NCI-H2081 (cell line): ENCODE results near the gene CRYBB1.

Source experiments
- DNase-seq, 2 experiments: peaks; one replicate each; lab custom pipeline; 2025; lab: John Stamatoyannopoulos, UW

The CRYBB1 gene

GRCh38 chr22:26577081-26577480 lies 40.7 kb downstream of the CRYBB1 start:
- DNase-seq = no peak

GRCh38 chr22:26576026-26576680 lies 41.7 kb downstream of the CRYBB1 start:
- no peak for DNase-seq

- no peak for DNase-seq
These were observed 43.7 kb downstream of the CRYBB1 start for GRCh38 chr22:26574001-26574723.

GRCh38 chr22:26573026-26573662 lies 44.7 kb downstream of the CRYBB1 start:
- DNase-seq = no peak

- DNase-seq = no peak
These were observed 46.8 kb downstream of the CRYBB1 start for GRCh38 chr22:26570864-26571525.

- DNase-seq = no peak
These were observed 47.7 kb downstream of the CRYBB1 start for GRCh38 chr22:26570115-26570514.

GRCh38 chr22:26568207-26568706 lies 49.6 kb downstream of the CRYBB1 start:
- DNase-seq = peak; percentile 5 to 19

GRCh38 chr22:26567610-26568009 lies 50.2 kb downstream of the CRYBB1 start:
- no peak for DNase-seq

- no peak for DNase-seq
These were observed 50.8 kb downstream of the CRYBB1 start for GRCh38 chr22:26566994-26567393.

GRCh38 chr22:26565889-26566288 lies 51.9 kb downstream of the CRYBB1 start:
- DNase-seq = no peak

GRCh38 chr22:26565181-26565580 lies 52.6 kb downstream of the CRYBB1 start:
- no peak for DNase-seq

GRCh38 chr22:26564672-26565071 lies 53.2 kb downstream of the CRYBB1 start:
- no peak for DNase-seq

GRCh38 chr22:26564181-26564580 lies 53.6 kb downstream of the CRYBB1 start:
- no peak for DNase-seq

GRCh38 chr22:26563022-26563421 lies 54.8 kb downstream of the CRYBB1 start:
- no peak for DNase-seq

GRCh38 chr22:26561756-26562417 lies 55.9 kb downstream of the CRYBB1 start:
- no peak for DNase-seq

- DNase-seq = no peak
These were observed 57.8 kb downstream of the CRYBB1 start for GRCh38 chr22:26559961-26560575.

GRCh38 chr22:26558248-26558895 lies 59.5 kb downstream of the CRYBB1 start:
- peak; percentile 5 to 18 for DNase-seq

- no peak for DNase-seq
These were observed 60.9 kb downstream of the CRYBB1 start for GRCh38 chr22:26556904-26557303.

GRCh38 chr22:26555478-26555877 lies 62.3 kb downstream of the CRYBB1 start:
- no peak for DNase-seq

GRCh38 chr22:26554956-26555355 lies 62.9 kb downstream of the CRYBB1 start:
- no peak for DNase-seq
